Smooth muscle cell (in vitro differentiated cells): Measurements from ENCODE around the gene NKG7. TPM values are rescaled to one million over a fixed set of nuclear protein-coding genes. Genes with fewer than 3 reads are reported as not detected.

Experiments used
- DNase-seq: peaks from one replicate; lab custom pipeline; 2025; ENCODE audit not compliant: unreplicated experiment; lab: John Stamatoyannopoulos, UW
- H2AFZ ChIP-seq: fragments of 200-600 bp; sonication (generic); 2 replicates; pipeline ENCODE4 v1.6.0; 2016; ENCODE audit warnings: antibody characterized with exemption, low read depth, mild to moderate bottlenecking
- H3F3A ChIP-seq: fragments of 200-600 bp; sonication (generic); 2 replicates; pipeline ENCODE4 v1.6.0; 2017; ENCODE audit warnings: antibody characterized with exemption, low read depth
- H3K27ac ChIP-seq: fragments of 200-600 bp; sonication (generic); 2 replicates; pipeline ENCODE4 v1.5.1; 2016; ENCODE audit warnings: low read depth, mild to moderate bottlenecking
- H3K27me3 ChIP-seq: fragments of 200-600 bp; sonication (generic); 2 replicates; pipeline ENCODE4 v1.6.1; 2016; ENCODE audit warnings: low read depth, mild to moderate bottlenecking
- H3K36me3 ChIP-seq: fragments of 200-600 bp; sonication (generic); 2 replicates; pipeline ENCODE4 v1.5.1; 2016; ENCODE audit warnings: low read depth
- H3K4me1 ChIP-seq: fragments of 200-600 bp; sonication (generic); 2 replicates; pipeline ENCODE4 v1.5.1; 2016; ENCODE audit warnings: low read depth
- H3K4me2 ChIP-seq: fragments of 200-600 bp; sonication (generic); 2 replicates; pipeline ENCODE4 v1.6.0; 2016; ENCODE audit warnings: mild to moderate bottlenecking
- H3K4me3 ChIP-seq: fragments of 200-600 bp; sonication (generic); 2 replicates; pipeline ENCODE4 v1.5.1; 2016; ENCODE audit warnings: mild to moderate bottlenecking
- H3K79me2 ChIP-seq: fragments of 200-600 bp; sonication (generic); 2 replicates; pipeline ENCODE4 v1.6.0; 2016; ENCODE audit warnings: low read depth, mild to moderate bottlenecking
- H3K9ac ChIP-seq: fragments of 200-600 bp; sonication (generic); 2 replicates; pipeline ENCODE4 v1.6.0; 2016; ENCODE audit warnings: low read depth
- H3K9me3 ChIP-seq: fragments of 200-600 bp; sonication (generic); replicated peaks from 2 replicates; pipeline ENCODE4 v1.5.1; 2016; ENCODE audit warnings: low read depth
- H4K20me1 ChIP-seq: fragments of 200-600 bp; sonication (generic); 2 replicates; pipeline ENCODE4 v1.6.0; 2016; ENCODE audit warnings: low read depth
- WGBS: methylation state at CpG from one replicate; pipeline ENCODE4 v1.1.7; 2016; ENCODE audit warnings: low lambda C conversion rate; 5-methylcytosine and 5-hydroxymethylcytosine counted together
- polyA plus RNA-seq: library from polyadenylated mRNA; unstranded; fragments of >200 nt; fragmentation: Nextera tagmentation; extraction: Ambion mirVana; gene quantifications from 2 replicates; pipeline ENCODE4 v1.2.1, GENCODE V29; 2016
- total RNA-seq: library from RNA; depleted of rRNA; stranded (reverse); fragments of >200 nt; gene quantifications from 2 replicates; pipeline ENCODE4 v1.2.3, GENCODE V29; 2014
- TF ChIP-seq, protein P1 (sequence below): fragments of 200-600 bp; sonication (generic); IDR thresholded peaks from 2 replicates; pipeline ENCODE4 v1.5.1; 2017; ENCODE audit warnings: borderline replicate concordance, mild to moderate bottlenecking, antibody characterized with exemption; ENCODE audit not compliant: insufficient read depth, poor library complexity, severe bottlenecking

Gene NKG7
- total and polyA plus RNA-seq, 2 experiments from 2014 or later, result not detected

DNA sequence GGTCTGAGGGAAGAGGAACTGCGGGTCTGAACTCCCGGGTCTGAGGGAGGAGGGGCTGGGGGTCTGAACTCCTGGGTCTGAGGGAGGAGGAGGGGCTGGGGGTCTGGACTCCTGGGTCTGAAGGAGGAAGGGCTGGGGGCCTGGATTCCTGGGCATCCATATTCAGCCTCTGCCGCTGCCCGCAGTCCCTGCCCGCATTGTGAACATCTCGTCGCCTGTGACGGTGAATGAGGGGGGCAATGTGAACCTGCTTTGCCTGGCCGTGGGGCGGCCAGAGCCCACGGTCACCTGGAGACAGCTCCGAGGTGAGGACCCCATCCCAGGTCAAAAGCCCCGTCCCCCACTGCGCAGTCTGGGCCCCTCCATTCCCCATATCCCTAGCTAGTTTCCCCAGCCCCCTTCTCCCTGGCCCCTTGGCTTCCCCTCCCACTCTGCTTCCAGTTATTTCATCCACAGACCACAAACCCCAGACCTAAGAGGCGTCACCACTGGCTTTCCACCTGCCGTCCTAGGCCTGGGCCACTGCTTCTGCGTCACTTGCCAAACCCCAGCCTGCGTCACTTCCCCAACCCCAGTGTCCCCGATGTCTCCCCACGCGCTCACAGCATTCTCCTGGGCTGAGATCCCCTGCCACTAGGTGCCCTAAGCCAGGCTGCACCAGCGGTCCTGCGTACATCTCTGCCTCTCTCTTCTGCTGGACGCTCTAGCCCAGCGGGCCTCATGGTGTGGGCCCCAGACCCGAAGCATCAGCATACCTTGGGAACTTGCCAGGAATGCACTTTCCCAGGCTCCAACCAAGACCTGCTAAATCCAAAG lies 47.1 kb downstream of the NKG7 start:
- 96% methylated on average over 15 of the region's 26 CpGs for WGBS
- no peaks in the 10 kb centered on the region for H3K4me1 ChIP-seq
- no peak overlapping the region for H3K4me3 ChIP-seq
- TF ChIP-seq, protein P1, sequence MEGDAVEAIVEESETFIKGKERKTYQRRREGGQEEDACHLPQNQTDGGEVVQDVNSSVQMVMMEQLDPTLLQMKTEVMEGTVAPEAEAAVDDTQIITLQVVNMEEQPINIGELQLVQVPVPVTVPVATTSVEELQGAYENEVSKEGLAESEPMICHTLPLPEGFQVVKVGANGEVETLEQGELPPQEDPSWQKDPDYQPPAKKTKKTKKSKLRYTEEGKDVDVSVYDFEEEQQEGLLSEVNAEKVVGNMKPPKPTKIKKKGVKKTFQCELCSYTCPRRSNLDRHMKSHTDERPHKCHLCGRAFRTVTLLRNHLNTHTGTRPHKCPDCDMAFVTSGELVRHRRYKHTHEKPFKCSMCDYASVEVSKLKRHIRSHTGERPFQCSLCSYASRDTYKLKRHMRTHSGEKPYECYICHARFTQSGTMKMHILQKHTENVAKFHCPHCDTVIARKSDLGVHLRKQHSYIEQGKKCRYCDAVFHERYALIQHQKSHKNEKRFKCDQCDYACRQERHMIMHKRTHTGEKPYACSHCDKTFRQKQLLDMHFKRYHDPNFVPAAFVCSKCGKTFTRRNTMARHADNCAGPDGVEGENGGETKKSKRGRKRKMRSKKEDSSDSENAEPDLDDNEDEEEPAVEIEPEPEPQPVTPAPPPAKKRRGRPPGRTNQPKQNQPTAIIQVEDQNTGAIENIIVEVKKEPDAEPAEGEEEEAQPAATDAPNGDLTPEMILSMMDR, result no peak
- no peaks in the 10 kb centered on the region for H3K27me3 ChIP-seq
- no peak overlapping the region for H3K9ac ChIP-seq
- H4K20me1 ChIP-seq, result no peaks in the 10 kb centered on the region
- H3F3A ChIP-seq, result no peaks in the 10 kb centered on the region
- no peak overlapping the region for H2AFZ ChIP-seq
- DNase-seq, result no peak
- H3K36me3 ChIP-seq, result no peaks in the 10 kb centered on the region
- H3K27ac ChIP-seq, result no peak overlapping the region
- H3K9me3 ChIP-seq, result no peaks in the 10 kb centered on the region
- H3K4me2 ChIP-seq, result no peak overlapping the region
- no peaks in the 10 kb centered on the region for H3K79me2 ChIP-seq

DNA sequence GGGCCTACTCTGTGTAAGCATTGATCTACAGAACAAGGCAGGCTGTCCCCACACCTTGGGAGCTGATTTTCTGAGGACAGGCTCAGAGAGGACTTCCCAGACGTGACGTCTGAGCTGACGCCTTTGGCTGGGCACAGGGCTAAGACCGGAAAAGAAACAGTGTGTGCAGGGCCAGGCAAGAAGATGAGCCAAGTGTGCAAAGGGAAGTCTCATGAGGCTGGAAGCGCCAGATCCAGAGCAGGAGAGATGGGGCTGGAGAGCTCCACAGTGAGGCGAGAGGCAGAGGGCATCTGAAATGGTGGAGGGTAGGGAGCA lies 48.3 kb downstream of the NKG7 start:
- DNase-seq, result no peak
- WGBS, result 92% methylated on average over 6 of the region's 6 CpGs
- Histone ChIP-seq H3F3A (no peaks in the 10 kb centered on the region), H4K20me1 (no peaks in the 10 kb centered on the region), H3K79me2 (no peaks in the 10 kb centered on the region), H3K9me3 (no peaks in the 10 kb centered on the region), H3K27ac (no peak overlapping the region), H3K27me3 (no peaks in the 10 kb centered on the region), H3K4me1 (no peaks in the 10 kb centered on the region), H3K36me3 (no peaks in the 10 kb centered on the region), H3K9ac (no peak overlapping the region), H2AFZ (no peak overlapping the region), H3K4me3 (no peak overlapping the region), H3K4me2 (no peak overlapping the region)
- TF ChIP-seq, protein P1, result no peak

DNA sequence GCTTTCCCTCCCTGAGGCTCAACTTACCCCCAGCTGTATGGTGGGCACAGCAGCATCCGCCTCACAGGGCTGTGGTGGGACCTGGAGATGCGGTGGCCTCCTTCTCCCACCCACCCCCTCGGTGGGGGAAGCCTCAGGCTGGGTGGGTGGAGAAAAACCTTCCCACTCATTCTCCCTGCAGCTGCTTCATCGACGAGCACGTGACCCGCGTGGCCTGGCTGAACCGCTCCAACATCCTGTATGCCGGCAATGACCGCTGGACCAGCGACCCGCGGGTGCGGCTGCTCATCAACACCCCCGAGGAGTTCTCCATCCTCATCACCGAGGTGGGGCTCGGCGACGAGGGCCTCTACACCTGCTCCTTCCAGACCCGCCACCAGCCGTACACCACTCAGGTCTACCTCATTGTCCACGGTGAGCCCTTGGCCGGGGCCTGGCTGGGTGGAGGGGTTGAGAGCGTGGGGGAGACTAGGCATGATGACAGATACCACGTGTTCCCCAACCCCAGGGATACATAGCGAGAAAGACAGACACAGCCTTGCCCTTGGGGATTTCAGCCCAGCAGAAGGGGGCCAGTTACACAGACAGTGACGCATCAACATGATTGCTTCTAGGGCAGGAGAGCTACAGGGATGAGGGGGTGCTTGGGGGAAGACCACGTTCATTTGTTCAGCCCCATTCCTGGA lies 48.8 kb downstream of the NKG7 start:
- H3K4me2 ChIP-seq, result no peak overlapping the region
- TF ChIP-seq, protein P1, result no peak
- no peaks in the 10 kb centered on the region for H3K9me3 ChIP-seq
- H3K27me3 ChIP-seq, result no peaks in the 10 kb centered on the region
- no peaks in the 10 kb centered on the region for H3K79me2 ChIP-seq
- no peak for DNase-seq
- H3K4me3 ChIP-seq, result no peak overlapping the region
- H3K36me3 ChIP-seq, result no peaks in the 10 kb centered on the region
- no peak overlapping the region for H3K27ac ChIP-seq
- no peak overlapping the region for H2AFZ ChIP-seq
- no peaks in the 10 kb centered on the region for H4K20me1 ChIP-seq
- no peaks in the 10 kb centered on the region for H3K4me1 ChIP-seq
- 94% methylated on average over 29 of the region's 29 CpGs for WGBS
- H3K9ac ChIP-seq, result no peak overlapping the region
- H3F3A ChIP-seq, result no peaks in the 10 kb centered on the region

DNA sequence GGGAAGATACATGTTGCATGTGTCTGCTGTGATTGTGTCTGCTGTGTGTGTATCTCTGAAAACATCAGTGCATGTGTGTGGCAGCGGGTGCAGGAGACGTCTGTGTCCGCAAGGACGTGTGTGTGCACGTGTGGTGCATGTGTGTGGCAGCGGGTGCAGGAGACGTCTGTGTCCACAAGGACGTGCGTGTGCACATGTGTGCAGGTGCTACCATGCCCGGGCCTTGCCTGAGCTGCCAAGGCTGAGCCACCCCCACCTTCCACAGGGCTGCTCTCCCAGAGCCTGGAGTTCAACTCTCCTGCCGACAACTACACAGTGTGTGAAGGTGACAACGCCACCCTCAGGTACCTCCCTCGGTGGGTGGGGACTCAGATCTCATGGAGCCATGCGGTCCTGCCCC lies 50.7 kb downstream of the NKG7 start:
- Histone ChIP-seq H3K27ac (no peak overlapping the region), H3K9me3 (no peaks in the 10 kb centered on the region)
- no peak for DNase-seq

More for the DNA sequence above, 50.7 kb downstream of the NKG7 start:
- Histone ChIP-seq H3K27me3 (no peaks in the 10 kb centered on the region), H3K4me1 (no peaks in the 10 kb centered on the region), H3K4me3 (no peak overlapping the region), H3K79me2 (no peaks in the 10 kb centered on the region), H4K20me1 (no peaks in the 10 kb centered on the region), H3K36me3 (no peaks in the 10 kb centered on the region), H2AFZ (no peak overlapping the region), H3F3A (no peaks in the 10 kb centered on the region), H3K4me2 (no peak overlapping the region), H3K9ac (no peak overlapping the region)
- TF ChIP-seq, protein P1, result no peak
- 88% methylated on average over 14 of the region's 14 CpGs for WGBS
